NOMO-1 treated with DMSO at 0.1 percent for 48 hours (cell line): ENCODE data around the gene SPHK1.

Source experiments
- DNase-seq: peaks from one replicate; lab custom pipeline; 2025; ENCODE audit not compliant: unreplicated experiment; lab: John Stamatoyannopoulos, UW

SPHK1 gene

GRCh38 chr17:76383546-76384221, 725 bp upstream of the SPHK1 start:
- peak; percentile 66 for DNase-seq

GRCh38 chr17:76384987-76385891, 830 bp downstream of the SPHK1 start:
- no peak for DNase-seq

- peak; percentile 73 for DNase-seq
These were observed 1.7 kb downstream of the SPHK1 start for GRCh38 chr17:76385892-76386786.

DNA sequence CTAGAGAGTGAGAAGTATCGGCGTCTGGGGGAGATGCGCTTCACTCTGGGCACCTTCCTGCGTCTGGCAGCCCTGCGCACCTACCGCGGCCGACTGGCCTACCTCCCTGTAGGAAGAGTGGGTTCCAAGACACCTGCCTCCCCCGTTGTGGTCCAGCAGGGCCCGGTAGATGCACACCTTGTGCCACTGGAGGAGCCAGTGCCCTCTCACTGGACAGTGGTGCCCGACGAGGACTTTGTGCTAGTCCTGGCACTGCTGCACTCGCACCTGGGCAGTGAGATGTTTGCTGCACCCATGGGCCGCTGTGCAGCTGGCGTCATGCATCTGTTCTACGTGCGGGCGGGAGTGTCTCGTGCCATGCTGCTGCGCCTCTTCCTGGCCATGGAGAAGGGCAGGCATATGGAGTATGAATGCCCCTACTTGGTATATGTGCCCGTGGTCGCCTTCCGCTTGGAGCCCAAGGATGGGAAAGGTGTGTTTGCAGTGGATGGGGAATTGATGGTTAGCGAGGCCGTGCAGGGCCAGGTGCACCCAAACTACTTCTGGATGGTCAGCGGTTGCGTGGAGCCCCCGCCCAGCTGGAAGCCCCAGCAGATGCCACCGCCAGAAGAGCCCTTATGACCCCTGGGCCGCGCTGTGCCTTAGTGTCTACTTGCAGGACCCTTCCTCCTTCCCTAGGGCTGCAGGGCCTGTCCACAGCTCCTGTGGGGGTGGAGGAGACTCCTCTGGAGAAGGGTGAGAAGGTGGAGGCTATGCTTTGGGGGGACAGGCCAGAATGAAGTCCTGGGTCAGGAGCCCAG, 2.8 kb downstream of the SPHK1 start:
- no peak for DNase-seq

DNA sequence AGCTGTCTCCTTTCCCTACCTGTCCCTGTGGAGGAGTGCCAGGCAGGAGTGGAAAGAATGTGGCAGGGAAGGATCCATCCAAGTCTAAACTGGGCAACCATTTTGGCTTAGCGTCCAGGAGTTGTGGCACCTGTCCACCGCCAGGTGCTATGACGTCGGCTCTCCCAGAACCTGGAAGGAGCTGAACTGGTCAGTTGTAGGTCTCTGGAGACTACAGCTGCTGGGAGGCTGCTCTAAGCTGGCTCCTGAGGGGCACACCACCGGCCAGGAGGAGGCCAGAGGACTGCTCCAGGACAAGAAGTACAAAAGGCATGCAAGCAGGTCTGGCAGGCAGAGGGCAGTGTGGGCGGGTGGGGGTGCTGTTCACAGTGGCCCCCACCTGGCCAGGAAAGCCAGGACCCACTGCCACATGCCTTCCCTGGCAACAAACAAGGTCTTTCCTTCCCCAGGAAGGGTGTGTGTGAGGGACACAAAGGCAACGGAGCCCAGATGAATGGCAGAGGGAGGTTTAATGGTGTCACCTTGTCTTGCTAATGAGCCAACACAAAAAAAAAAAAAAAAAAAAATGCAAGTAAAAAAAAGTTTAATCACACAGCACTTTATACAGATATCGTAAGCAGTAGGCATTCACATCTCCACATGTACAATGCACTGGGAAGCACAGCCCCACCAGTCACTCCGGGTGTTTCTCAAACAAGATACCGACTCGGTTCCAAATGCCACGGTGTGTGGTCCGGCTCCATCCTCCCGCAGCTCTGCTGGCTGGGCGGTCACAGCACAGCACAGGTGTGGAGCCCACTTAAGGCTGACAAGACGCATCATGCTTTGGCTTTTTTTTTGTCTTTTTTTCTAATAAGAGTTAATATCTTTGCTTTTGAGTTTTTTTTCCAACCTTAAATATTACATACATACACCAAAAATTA, 4.8 kb downstream of the SPHK1 start:
- no peak for DNase-seq

GRCh38 chr17:76390003-76390421, 5.6 kb downstream of the SPHK1 start:
- no peak for DNase-seq

- DNase-seq, result no peak
These were observed 6.8 kb downstream of the SPHK1 start for GRCh38 chr17:76391200-76391715.

GRCh38 chr17:76394166-76394565, 9.8 kb downstream of the SPHK1 start:
- no peak for DNase-seq

DNA sequence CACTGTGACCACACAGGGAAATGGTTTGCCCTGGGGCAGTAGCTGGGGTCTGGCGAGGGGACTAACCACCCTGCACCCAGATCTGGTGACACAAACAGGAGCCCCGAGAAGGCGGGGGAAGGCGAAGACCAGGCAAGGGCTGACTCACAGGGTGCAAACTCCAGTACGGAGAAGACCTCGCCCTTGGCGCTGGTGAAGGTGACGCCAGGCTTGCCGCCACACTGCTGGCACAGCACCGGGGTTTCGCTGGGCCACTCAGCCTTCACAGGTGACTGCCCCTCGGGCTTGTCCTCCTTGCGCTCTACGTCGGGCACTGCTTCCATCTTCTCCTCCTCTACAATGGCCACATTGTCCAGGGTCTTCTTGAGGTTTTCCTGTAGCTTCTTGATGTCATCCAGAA, 11.6 kb downstream of the SPHK1 start:
- DNase-seq, result no peak

GRCh38 chr17:76397184-76397583, 12.8 kb downstream of the SPHK1 start:
- DNase-seq, result no peak

- peak; percentile 54 for DNase-seq
These were observed 13.5 kb downstream of the SPHK1 start for GRCh38 chr17:76397687-76398522.

- no peak for DNase-seq
These were observed 14.2 kb downstream of the SPHK1 start for GRCh38 chr17:76398523-76399174.

DNA sequence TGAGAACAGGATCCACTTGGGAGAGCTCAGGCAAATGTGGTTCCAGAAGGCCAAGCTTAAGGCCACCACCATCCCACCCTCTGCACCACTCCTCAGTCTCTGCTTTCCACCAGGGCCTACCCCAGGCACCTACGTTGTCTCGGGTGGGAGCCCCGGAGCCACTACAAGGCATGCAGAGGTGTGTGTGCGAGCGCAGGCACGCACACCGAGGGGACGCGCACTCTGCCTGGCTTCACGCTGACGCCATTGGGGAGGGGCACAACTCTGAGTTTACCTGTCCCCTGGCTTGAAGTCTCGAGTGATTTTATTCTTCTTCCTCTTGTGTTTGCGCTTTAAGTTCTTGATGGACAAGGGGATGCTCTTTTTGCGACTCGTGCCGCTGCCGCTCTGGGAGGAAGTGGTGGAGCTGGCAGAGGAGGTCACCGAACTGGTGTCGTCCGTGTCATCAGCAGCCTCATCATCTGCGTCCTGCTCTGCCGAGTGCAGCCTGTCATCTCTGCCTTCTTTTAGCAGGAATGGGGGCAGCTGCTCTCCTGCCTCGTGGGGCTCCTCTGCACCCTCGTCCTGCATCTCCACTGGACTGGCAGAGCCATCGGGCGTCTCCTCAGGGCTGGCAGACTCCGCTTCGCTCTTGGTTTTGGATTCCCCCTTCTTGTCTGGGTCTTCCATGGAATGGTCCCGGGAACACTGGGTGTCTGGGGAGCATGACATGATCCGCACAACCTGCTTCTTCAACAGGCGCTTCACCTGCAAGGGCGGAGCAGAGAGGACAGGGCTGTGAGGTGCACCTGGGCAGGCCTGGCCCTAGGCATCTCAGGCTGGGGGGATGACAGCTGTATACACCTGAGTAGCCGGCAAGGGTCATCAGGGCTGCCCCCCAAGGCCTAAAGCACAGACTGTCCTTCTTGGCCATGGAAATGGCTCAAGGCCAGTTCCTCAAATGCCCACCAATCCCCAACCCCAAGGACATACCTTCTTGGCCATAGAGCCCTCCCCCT, 15.1 kb downstream of the SPHK1 start:
- DNase-seq, result no peak

DNA sequence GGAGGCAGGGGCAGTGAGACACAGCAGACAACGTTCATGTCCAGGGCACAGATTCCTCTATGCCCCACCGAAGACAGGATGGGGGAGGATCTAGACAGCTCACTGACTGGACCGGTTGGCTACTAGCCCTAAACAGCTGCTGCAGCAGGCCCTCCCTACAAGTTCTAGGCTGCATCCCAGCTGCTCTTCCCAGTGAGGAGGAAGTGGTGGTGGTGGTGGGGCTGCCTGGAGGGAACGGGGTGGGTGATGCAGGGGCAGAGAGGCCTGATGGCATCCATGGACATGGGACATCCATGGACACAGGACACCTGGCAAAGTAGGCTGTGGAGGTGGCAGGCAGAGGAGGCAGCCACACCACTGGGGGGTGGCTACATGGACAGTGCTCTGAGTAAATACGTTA, 18.3 kb downstream of the SPHK1 start:
- no peak for DNase-seq

DNA sequence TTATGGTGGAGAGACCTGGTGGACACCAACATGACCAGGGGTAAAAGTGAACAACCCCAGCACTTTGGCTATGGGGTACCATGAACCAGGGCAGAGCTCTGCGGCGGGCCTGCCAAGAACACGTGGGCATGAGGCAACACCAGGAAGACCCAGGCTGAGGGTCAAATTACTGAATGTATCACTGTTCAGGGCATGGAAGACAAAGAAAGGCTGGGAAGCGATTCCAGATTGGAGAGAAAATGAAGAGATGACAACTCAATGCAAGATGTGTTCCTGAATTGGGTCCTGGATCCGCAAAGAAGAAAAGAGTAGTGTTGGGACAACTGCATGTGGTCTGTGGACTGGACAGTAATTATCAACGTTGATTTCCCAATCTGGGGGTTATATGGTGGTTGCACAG, 19.8 kb downstream of the SPHK1 start:
- no peak for DNase-seq

- DNase-seq, result no peak
These were observed 20.7 kb downstream of the SPHK1 start for GRCh38 chr17:76404976-76405563.
